ENCODE results near the gene CSH1. TPM values are rescaled to one million over a fixed set of nuclear protein-coding genes. Genes with fewer than 3 reads are reported as not detected.
"Not testable (repeated sequence)": the region's sequence is repeated elsewhere in the genome, so short reads cannot be mapped to it uniquely, and the experiment has no call there.

CSH1 gene
- total and polyA plus RNA-seq, 2 donors (not counting 3 experiments of a cell fraction or from before 2014, with no cell fraction given): not detected

DNA sequence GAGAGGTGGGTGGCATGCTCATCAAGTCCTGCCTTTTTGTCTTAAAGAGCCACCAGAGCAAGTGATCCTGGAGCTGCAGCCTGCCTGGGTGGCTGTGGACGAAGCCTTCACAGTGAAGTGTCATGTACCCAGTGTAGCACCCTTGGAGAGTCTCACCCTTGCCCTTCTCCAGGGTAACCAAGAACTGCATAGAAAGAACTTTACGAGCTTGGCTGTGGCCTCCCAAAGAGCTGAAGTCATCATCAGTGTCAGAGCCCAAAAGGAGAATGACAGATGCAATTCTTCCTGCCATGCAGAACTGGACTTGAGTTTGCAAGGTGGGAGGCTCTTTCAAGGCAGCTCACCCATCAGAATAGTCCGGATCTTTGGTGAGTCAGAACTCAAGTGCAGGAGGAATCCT lies 37.1 kb downstream of the CSH1 start:
- no TSS peak for BruUV-seq (replicated peaks)
- Histone ChIP-seq H2AFZ (ENCODE audit: low read depth, low read length) (no peak overlapping the region), H3K9me1 (replicated peaks; ENCODE audit: control insufficient read depth, extremely low read depth, insufficient read depth, low read length) (no peaks in the 10 kb centered on the region), H3K9me3 (replicated peaks; ENCODE audit: control insufficient read depth, insufficient read depth, low read length) (no peaks in the 10 kb centered on the region), H3K27ac (ENCODE audit: insufficient read depth, low read depth, low read length) (no peak overlapping the region), H3K4me3 (replicated peaks in 1 of 3; ENCODE audit: insufficient read depth in 1 of 3, low read depth in 1 of 3, low read length in 3 of 3) (no peak overlapping the region), H3K4me1 (ENCODE audit: control insufficient read depth, extremely low read depth, insufficient read depth, low read length) (no peaks in the 10 kb centered on the region), H3K27me3 (ENCODE audit: control insufficient read depth in 2 of 2, insufficient read depth in 2 of 2, low read length in 2 of 2) (peaks cover 10 to 19% of the 10 kb centered on the region in 2 experiments), H4K20me1 (replicated peaks; ENCODE audit: control insufficient read depth, extremely low read depth, insufficient read depth, low read length) (no peaks in the 10 kb centered on the region), H3K79me2 (ENCODE audit: control insufficient read depth, insufficient read depth, low read length) (no peaks in the 10 kb centered on the region), H3K4me2 (ENCODE audit: insufficient read depth, low read length) (no peak overlapping the region), H3K9ac (replicated peaks; ENCODE audit: extremely low read depth, insufficient read depth, low read length) (no peak overlapping the region), H3K36me3 (ENCODE audit: control insufficient read depth in 2 of 2, extremely low read depth in 1 of 2, insufficient read depth in 2 of 2, low read length in 2 of 2) (no peaks in the 10 kb centered on the region)
- no peak for FAIRE-seq
- intact Hi-C loops (cut with micrococcal nuclease): no loop called here
- TF ChIP-seq POLR2A (IDR thresholded peaks at IDR 0.05; ENCODE audit: low read depth, low read length) (no peak), FOS (IDR thresholded peaks at IDR 0.05; ENCODE audit: borderline replicate concordance, insufficient read depth, low read length) (no peak)
- dilution Hi-C loops (cut with MboI; ENCODE audit: extremely low pct_ligation_motif_present, low sequenced_read_pairs): no loop called here
- no peak for DNase-seq (ENCODE audit: low read depth, low spot score)
- POLR2A ChIA-PET: no interaction called here
- CTCF ChIA-PET: interaction anchor here (0.7 to 3.6 kb wide), 5 partner anchors 10 to 434 kb away, joined by 3 to 31 read pairs (median 6); no protein-coding TSS in a partner anchor

DNA sequence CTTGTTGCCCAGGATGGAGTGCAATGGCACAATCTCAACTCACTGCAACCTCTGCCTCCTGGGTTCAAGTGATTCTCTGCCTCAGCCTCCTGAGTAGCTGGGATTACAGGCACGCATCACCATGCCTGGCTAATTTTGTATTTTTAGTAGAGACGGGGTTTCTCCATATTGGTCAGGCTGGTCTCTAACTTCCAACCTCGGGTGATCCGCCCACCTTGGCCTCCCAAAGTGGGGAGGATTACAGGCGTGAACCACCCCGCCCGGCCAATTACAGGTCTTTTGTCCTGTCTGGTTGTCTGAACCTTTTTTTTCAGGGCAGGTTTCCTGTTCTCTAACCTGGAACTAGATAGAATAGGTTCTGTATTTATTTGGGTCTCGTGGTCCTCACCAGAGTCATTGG lies 39.9 kb downstream of the CSH1 start:
- H3K9me3 ChIP-seq (replicated peaks; ENCODE audit: control insufficient read depth, insufficient read depth, low read length); H3K4me1 ChIP-seq (ENCODE audit: control insufficient read depth, extremely low read depth, insufficient read depth, low read length); H3K27ac ChIP-seq (ENCODE audit: insufficient read depth, low read depth, low read length); H2AFZ ChIP-seq (ENCODE audit: low read depth, low read length); H3K9ac ChIP-seq (replicated peaks; ENCODE audit: extremely low read depth, insufficient read depth, low read length); H3K4me3 ChIP-seq (replicated peaks in 1 of 3; ENCODE audit: insufficient read depth in 1 of 3, low read depth in 1 of 3, low read length in 3 of 3); H4K20me1 ChIP-seq (replicated peaks; ENCODE audit: control insufficient read depth, extremely low read depth, insufficient read depth, low read length); DNase-seq (ENCODE audit: low read depth, low spot score); H3K4me2 ChIP-seq (ENCODE audit: insufficient read depth, low read length); H3K36me3 ChIP-seq (ENCODE audit: control insufficient read depth in 2 of 2, extremely low read depth in 1 of 2, insufficient read depth in 2 of 2, low read length in 2 of 2); POLR2A ChIA-PET; FAIRE-seq; dilution Hi-C loops (cut with MboI; ENCODE audit: extremely low pct_ligation_motif_present, low sequenced_read_pairs); BruUV-seq (replicated peaks); H3K79me2 ChIP-seq (ENCODE audit: control insufficient read depth, insufficient read depth, low read length); H3K9me1 ChIP-seq (replicated peaks; ENCODE audit: control insufficient read depth, extremely low read depth, insufficient read depth, low read length); intact Hi-C loops (cut with micrococcal nuclease): not testable (repeated sequence)
- peaks cover 10 to 19% of the 10 kb centered on the region in 2 experiments for H3K27me3 ChIP-seq (ENCODE audit: control insufficient read depth in 2 of 2, insufficient read depth in 2 of 2, low read length in 2 of 2)
- CTCF ChIA-PET: interaction anchor here (0.6 to 1.2 kb wide), 8 partner anchors 8 to 241 kb away, joined by 3 to 6 read pairs (median 5); no protein-coding TSS in a partner anchor
